Measurements from ENCODE around the gene TMEM150B. TPM values are rescaled to one million over a fixed set of nuclear protein-coding genes. Genes with fewer than 3 reads are reported as not detected.

TMEM150B gene
- total RNA-seq, 1 donor from 2014 or later: not detected

GRCh38 chr19:55358943-55359908, 34.1 kb upstream of the TMEM150B start:
- Mint-ChIP-seq H3K9me3 (ENCODE audit: unreplicated experiment) (peaks cover 3% of the 10 kb centered on the region), H3K4me3 (ENCODE audit: unreplicated experiment) (no peak overlapping the region), H3K27ac (ENCODE audit: unreplicated experiment) (no peak overlapping the region), H3K4me1 (ENCODE audit: low read depth, unreplicated experiment) (peaks cover 3% of the 10 kb centered on the region), H3K27me3 (ENCODE audit: low read depth, unreplicated experiment) (peaks cover 31% of the 10 kb centered on the region), H3K36me3 (ENCODE audit: low read depth, unreplicated experiment) (no peaks in the 10 kb centered on the region)
- TF ChIP-seq CTCF (IDR thresholded peaks at IDR 0.05; ENCODE audit: insufficient read depth, low read depth, low read length) (no peak), EZH2 (IDR thresholded peaks at IDR 0.05; ENCODE audit: insufficient read depth, low read length) (no peak)
- Histone ChIP-seq H3K9ac (ENCODE audit: low read length) (no peak overlapping the region), H3K36me3 (ENCODE audit: insufficient read depth, low read length) (no peaks in the 10 kb centered on the region), H3K4me2 (ENCODE audit: low read length) (no peak overlapping the region), H3K79me2 (ENCODE audit: insufficient read depth, low read length) (no peaks in the 10 kb centered on the region), H3K4me1 (ENCODE audit: insufficient read depth, low read length) (peaks cover 3% of the 10 kb centered on the region), H3K27me3 (ENCODE audit: insufficient read depth, low read length) (peaks cover 6% of the 10 kb centered on the region), H3K27ac (ENCODE audit: low read depth, low read length) (no peak overlapping the region), H2AFZ (ENCODE audit: low read depth, low read length) (no peak overlapping the region), H3K4me3 (ENCODE audit: insufficient read depth, low read depth, low read length) (no peak overlapping the region), H3K9me3 (ENCODE audit: insufficient read depth, low read depth, low read length) (no peaks in the 10 kb centered on the region), H4K20me1 (ENCODE audit: insufficient read depth, low read length) (peaks cover 9% of the 10 kb centered on the region)
- DNase-seq (ENCODE audit: low read depth) (no peak), FAIRE-seq (no peak)

- H3K9ac ChIP-seq (ENCODE audit: low read length): no peak overlapping the region
- Mint-ChIP-seq H3K4me3 (ENCODE audit: unreplicated experiment) (no peak overlapping the region), H3K4me1 (ENCODE audit: low read depth, unreplicated experiment) (peaks cover under 1% of the 10 kb centered on the region), H3K27ac (ENCODE audit: unreplicated experiment) (no peak overlapping the region), H3K9me3 (ENCODE audit: unreplicated experiment) (peaks cover 3% of the 10 kb centered on the region), H3K27me3 (ENCODE audit: low read depth, unreplicated experiment) (peaks cover 35% of the 10 kb centered on the region), H3K36me3 (ENCODE audit: low read depth, unreplicated experiment) (no peaks in the 10 kb centered on the region)
- no peak overlapping the region for H2AFZ ChIP-seq (ENCODE audit: low read depth, low read length)
- H4K20me1 ChIP-seq (ENCODE audit: insufficient read depth, low read length): peaks cover 6% of the 10 kb centered on the region
- H3K4me3 ChIP-seq (ENCODE audit: insufficient read depth, low read depth, low read length): no peak overlapping the region
- no peak for DNase-seq (ENCODE audit: low read depth)
- H3K4me2 ChIP-seq (ENCODE audit: low read length): no peak overlapping the region
- H3K4me1 ChIP-seq (ENCODE audit: insufficient read depth, low read length): peaks cover 6% of the 10 kb centered on the region
- H3K27ac ChIP-seq (ENCODE audit: low read depth, low read length): no peak overlapping the region
- H3K27me3 ChIP-seq (ENCODE audit: insufficient read depth, low read length): peaks cover 6% of the 10 kb centered on the region
- no peaks in the 10 kb centered on the region for H3K79me2 ChIP-seq (ENCODE audit: insufficient read depth, low read length)
- TF ChIP-seq CTCF (IDR thresholded peaks at IDR 0.05; ENCODE audit: insufficient read depth, low read depth, low read length): no peak
- TF ChIP-seq EZH2 (IDR thresholded peaks at IDR 0.05; ENCODE audit: insufficient read depth, low read length): no peak
- FAIRE-seq: no peak
- no peaks in the 10 kb centered on the region for H3K36me3 ChIP-seq (ENCODE audit: insufficient read depth, low read length)
- no peaks in the 10 kb centered on the region for H3K9me3 ChIP-seq (ENCODE audit: insufficient read depth, low read depth, low read length)
These were observed 33.4 kb upstream of the TMEM150B start for GRCh38 chr19:55358493-55358892.

Data from astrocyte (in vitro differentiated cells and primary cell).